Stimulated activated CD8-positive, alpha-beta memory T cell treated with anti-CD3 and anti-CD28 coated beads, Interleukin-15, amount 100 ng/mL, for 48 hours (primary cell): ENCODE measurements around the gene CBR1.

ENCODE experiments used
- DNase-seq, 2 donors: peaks; one replicate each; pipeline ENCODE4 v3.0.0-alpha.2; 2020; ENCODE audit warnings: low read depth in 2 of 2

The CBR1 gene

DNA sequence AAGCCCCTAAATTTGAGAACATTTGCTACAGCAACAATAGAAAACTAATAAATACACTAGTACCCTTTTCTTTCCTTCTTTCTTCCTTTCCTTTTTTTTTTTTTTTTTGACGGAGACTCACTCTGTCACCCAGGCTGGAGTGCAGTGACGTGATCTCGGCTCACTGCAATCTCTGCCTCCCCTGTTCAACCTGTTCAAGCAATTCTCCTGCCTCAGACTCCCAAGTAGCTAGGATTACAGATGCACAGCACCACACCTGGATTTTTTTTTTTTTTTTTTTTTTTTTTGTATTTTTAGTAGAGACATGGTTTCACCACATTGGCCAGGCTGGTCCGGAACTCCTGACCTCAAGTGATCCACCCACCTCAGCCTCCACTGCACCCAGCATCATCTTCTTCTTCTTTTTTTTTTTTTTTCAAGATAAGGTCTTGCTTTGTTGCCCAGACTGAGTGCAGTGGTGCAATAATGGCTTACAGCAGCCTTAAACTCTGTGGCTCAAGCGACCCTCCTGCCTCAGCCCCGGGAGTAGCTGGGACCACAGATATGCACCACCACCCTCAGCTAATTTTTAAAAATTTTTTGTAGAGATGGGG lies 45.4 kb downstream of the CBR1 start:
- DNase-seq: no peak

GRCh38 chr21:36117286-36117741 lies 47.5 kb downstream of the CBR1 start:
- DNase-seq: no peak

DNA sequence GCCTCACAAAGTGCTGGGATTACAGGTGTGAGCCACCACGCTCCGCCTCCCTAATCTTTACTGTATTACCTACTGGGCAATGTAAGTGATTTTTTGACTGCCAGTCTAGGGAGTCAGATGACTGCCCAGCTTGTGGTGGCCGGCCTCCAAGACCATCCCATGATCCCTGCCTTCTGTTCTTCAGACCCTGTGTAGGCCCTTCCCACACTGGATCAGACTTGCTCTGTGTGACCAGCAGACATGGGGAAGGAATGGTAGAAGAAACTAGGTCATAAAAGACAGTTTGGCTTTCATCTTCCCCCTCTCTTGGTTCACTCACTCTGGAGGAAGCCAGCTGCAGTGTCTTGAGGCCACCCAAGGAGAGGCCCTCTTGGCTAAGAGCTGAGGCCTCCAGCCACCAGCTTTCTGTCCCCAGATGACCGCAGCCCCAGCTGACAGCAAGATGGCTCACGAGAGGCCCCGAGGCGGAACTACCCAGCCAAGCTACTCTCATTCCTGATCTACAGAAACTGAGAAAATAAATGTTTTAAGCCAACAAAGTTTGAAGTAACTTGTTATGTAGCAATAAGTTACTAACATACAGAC lies 50.6 kb downstream of the CBR1 start:
- no peak for DNase-seq
